ENCODE results near the gene TMC5. TPM values are rescaled to one million over a fixed set of nuclear protein-coding genes. Genes with fewer than 3 reads are reported as not detected.

Gene TMC5
- total RNA-seq, 2 experiments from 2014 or later = not detected

- no peaks in the 10 kb centered on the region for H3K36me3 ChIP-seq (ENCODE audit: insufficient read depth, low read length)
- no peaks in the 10 kb centered on the region for H3K4me1 ChIP-seq (ENCODE audit: insufficient read depth, low read length)
- ChIA-PET POLR2A (no interaction called here), CTCF (no interaction called here)
- DNase-seq (no peak), ATAC-seq (ENCODE audit: poor library complexity) (no peak)
- no peak overlapping the region for H3K27ac Mint-ChIP-seq
- no peak for TF ChIP-seq CTCF (IDR thresholded peaks at IDR 0.05)
- intact Hi-C loops (cut with DNase I, micrococcal nuclease) = no loop called here
- peaks cover 0 to 3% of the 10 kb centered on the region in 2 experiments for H3K27me3 ChIP-seq (ENCODE audit: control insufficient read depth in 1 of 2, insufficient read depth in 2 of 2, low read length in 2 of 2)
- H3K4me1 Mint-ChIP-seq (ENCODE audit: low read depth) = no peaks in the 10 kb centered on the region
- H3K9me3 ChIP-seq (ENCODE audit: control insufficient read depth in 1 of 2, insufficient read depth in 1 of 2, low read length in 2 of 2) = no peaks in the 10 kb centered on the region
- no peak overlapping the region for H3K27ac ChIP-seq (ENCODE audit: low read depth in 1 of 2, low read length in 2 of 2)
- no peaks in the 10 kb centered on the region for H3K27me3 Mint-ChIP-seq
- no peaks in the 10 kb centered on the region for H3K9me3 Mint-ChIP-seq
- no peak overlapping the region for H3K4me3 ChIP-seq (ENCODE audit: low read length)
- H3K36me3 Mint-ChIP-seq (ENCODE audit: low read depth) = no peaks in the 10 kb centered on the region
- no peak overlapping the region for H3K4me3 Mint-ChIP-seq
These were observed 46.0 kb downstream of the TMC5 start for GRCh38 chr16:19463468-19464315.

- ChIA-PET POLR2A (no interaction called here), CTCF (no interaction called here)
- intact Hi-C loops (cut with DNase I, micrococcal nuclease) = no loop called here
- H3K4me1 ChIP-seq (ENCODE audit: insufficient read depth, low read length) = no peaks in the 10 kb centered on the region
- no peak overlapping the region for H3K4me3 ChIP-seq (ENCODE audit: low read length)
- Mint-ChIP-seq H3K27me3 (no peaks in the 10 kb centered on the region), H3K9me3 (no peaks in the 10 kb centered on the region), H3K36me3 (ENCODE audit: low read depth) (no peaks in the 10 kb centered on the region), H3K4me1 (ENCODE audit: low read depth) (no peaks in the 10 kb centered on the region), H3K4me3 (no peak overlapping the region), H3K27ac (no peak overlapping the region)
- no peak for TF ChIP-seq CTCF (IDR thresholded peaks at IDR 0.05)
- no peaks in the 10 kb centered on the region for H3K27me3 ChIP-seq (ENCODE audit: control insufficient read depth in 1 of 2, insufficient read depth in 2 of 2, low read length in 2 of 2)
- ATAC-seq (ENCODE audit: poor library complexity) = no peak
- H3K9me3 ChIP-seq (ENCODE audit: control insufficient read depth in 1 of 2, insufficient read depth in 1 of 2, low read length in 2 of 2) = no peaks in the 10 kb centered on the region
- DNase-seq = no peak
- no peaks in the 10 kb centered on the region for H3K36me3 ChIP-seq (ENCODE audit: insufficient read depth, low read length)
- H3K27ac ChIP-seq (ENCODE audit: low read depth in 1 of 2, low read length in 2 of 2) = no peak overlapping the region
These were observed 50.6 kb downstream of the TMC5 start for GRCh38 chr16:19468300-19468699.

GRCh38 chr16:19472482-19472881, 54.8 kb downstream of the TMC5 start:
- POLR2A ChIA-PET = no interaction called here
- no peak overlapping the region for H3K27ac ChIP-seq (ENCODE audit: low read depth in 1 of 2, low read length in 2 of 2)
- H3K36me3 ChIP-seq (ENCODE audit: insufficient read depth, low read length) = no peaks in the 10 kb centered on the region
- Mint-ChIP-seq H3K27me3 (no peaks in the 10 kb centered on the region), H3K9me3 (no peaks in the 10 kb centered on the region), H3K4me3 (no peak overlapping the region), H3K36me3 (ENCODE audit: low read depth) (no peaks in the 10 kb centered on the region), H3K27ac (no peak overlapping the region), H3K4me1 (ENCODE audit: low read depth) (no peaks in the 10 kb centered on the region)
- DNase-seq = no peak
- CTCF ChIA-PET = no interaction called here
- no peaks in the 10 kb centered on the region for H3K4me1 ChIP-seq (ENCODE audit: insufficient read depth, low read length)
- TF ChIP-seq CTCF (IDR thresholded peaks at IDR 0.05) = no peak
- no peaks in the 10 kb centered on the region for H3K27me3 ChIP-seq (ENCODE audit: control insufficient read depth in 1 of 2, insufficient read depth in 2 of 2, low read length in 2 of 2)
- no peak for ATAC-seq (ENCODE audit: poor library complexity)
- no peak overlapping the region for H3K4me3 ChIP-seq (ENCODE audit: low read length)
- intact Hi-C loops (cut with DNase I, micrococcal nuclease) = no loop called here
- H3K9me3 ChIP-seq (ENCODE audit: control insufficient read depth in 1 of 2, insufficient read depth in 1 of 2, low read length in 2 of 2) = no peaks in the 10 kb centered on the region
